NCI-H748 (cell line): ENCODE results near the gene EP400.

ENCODE experiments used
- DNase-seq: peaks from one replicate; lab custom pipeline; 2025; ENCODE audit not compliant: unreplicated experiment; lab: John Stamatoyannopoulos, UW

The EP400 gene

GRCh38 chr12:132064631-132065030 lies 114.9 kb downstream of the EP400 start:
- no peak for DNase-seq

GRCh38 chr12:132065203-132065602 lies 115.5 kb downstream of the EP400 start:
- DNase-seq: no peak

- DNase-seq: no peak
Measured at GRCh38 chr12:132065609-132066344, 116.0 kb downstream of the EP400 start.

- no peak for DNase-seq
Measured at GRCh38 chr12:132066345-132066685, 116.6 kb downstream of the EP400 start.

GRCh38 chr12:132066749-132067148 lies 117.0 kb downstream of the EP400 start:
- no peak for DNase-seq

GRCh38 chr12:132067182-132067581 lies 117.4 kb downstream of the EP400 start:
- no peak for DNase-seq

GRCh38 chr12:132068250-132068649 lies 118.5 kb downstream of the EP400 start:
- DNase-seq: no peak

- DNase-seq: no peak
Measured at GRCh38 chr12:132069336-132069985, 119.7 kb downstream of the EP400 start.

GRCh38 chr12:132070298-132070697 lies 120.6 kb downstream of the EP400 start:
- DNase-seq: no peak

GRCh38 chr12:132071040-132071810 lies 121.5 kb downstream of the EP400 start:
- DNase-seq: no peak

- no peak for DNase-seq
Measured at GRCh38 chr12:132071830-132072384, 122.2 kb downstream of the EP400 start.

GRCh38 chr12:132074216-132074615 lies 124.5 kb downstream of the EP400 start:
- DNase-seq: no peak

- no peak for DNase-seq
Measured at GRCh38 chr12:132075026-132075713, 125.4 kb downstream of the EP400 start.

GRCh38 chr12:132075714-132076553 lies 126.2 kb downstream of the EP400 start:
- no peak for DNase-seq

- DNase-seq: no peak
Measured at GRCh38 chr12:132076711-132077110, 127.0 kb downstream of the EP400 start.

GRCh38 chr12:132077322-132078100 lies 127.8 kb downstream of the EP400 start:
- DNase-seq: peak; percentile 28

- no peak for DNase-seq
Measured at GRCh38 chr12:132078190-132078589, 128.4 kb downstream of the EP400 start.

GRCh38 chr12:132079200-132079599 lies 129.5 kb downstream of the EP400 start:
- DNase-seq: no peak

GRCh38 chr12:132079695-132080094 lies 130.0 kb downstream of the EP400 start:
- no peak for DNase-seq
